ENCODE data around the gene MIEF1.

DNA sequence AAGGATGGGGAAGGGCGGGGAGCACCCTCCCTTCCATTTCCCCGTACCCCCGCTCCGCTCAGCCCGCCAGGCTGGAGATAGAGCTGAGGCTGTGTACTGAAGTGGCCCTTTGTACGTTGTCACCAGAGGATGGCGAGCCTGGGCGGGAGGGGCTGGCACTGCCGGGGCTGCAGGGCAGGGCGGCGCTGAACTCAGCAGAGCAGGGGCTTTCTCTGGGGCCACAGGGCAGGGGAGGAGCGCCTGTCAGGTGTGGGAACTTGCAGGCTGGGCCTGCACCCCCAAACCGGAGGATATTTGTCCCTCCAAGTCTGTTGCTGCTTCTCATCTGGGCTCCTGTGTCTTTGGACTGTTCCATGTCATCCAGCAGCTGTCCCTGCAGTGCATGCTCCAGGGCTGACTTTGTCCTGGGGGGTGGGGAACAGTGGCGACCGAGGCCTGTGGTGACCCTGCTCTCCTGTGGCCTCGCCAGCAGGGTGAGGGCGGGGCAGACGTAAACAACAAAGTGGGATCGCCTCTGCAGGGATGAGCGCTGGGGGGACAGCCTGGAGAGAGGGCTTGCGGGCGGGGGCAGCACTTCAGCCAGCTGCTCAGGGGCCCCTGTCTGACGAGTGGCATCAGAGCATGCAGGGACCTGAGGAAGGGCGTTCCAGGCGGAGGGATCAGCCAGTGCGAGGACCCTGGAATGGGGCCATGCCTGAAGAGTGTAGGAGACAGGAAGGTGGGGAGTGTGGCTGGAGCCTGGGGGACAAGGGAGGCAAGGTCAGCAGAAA is 32.2 kb upstream of the MIEF1 start:
- peak in 3 of 6 experiments; percentile 6 to 26 (median 26) for TF ChIP-seq CTCF (IDR thresholded peaks at IDR 0.05)
- TF ChIP-seq POLR2A (IDR thresholded peaks at IDR 0.05): peak; percentile 70 to 76
